Right lobe of liver (tissue), 6 donors: Measurements from ENCODE around the gene FAM229A. TPM values are rescaled to one million over a fixed set of nuclear protein-coding genes. Genes with fewer than 3 reads are reported as not detected.
A peak's percentile ranks its signal among the peaks of the same experiment; 100 is the strongest.

Source experiments
- ATAC-seq, 4 donors: fragments of 200-7000 bp; cut with Tn5 transposase; one replicate each; pipeline ENCODE4 v1.9.1; 2020; ENCODE audit warnings: mild to moderate bottlenecking in 4 of 4, moderate library complexity in 4 of 4
- DNase-seq, 3 donors: peaks; one replicate each; pipeline ENCODE4 v3.0.0-alpha.2; 2020
- H3K27ac ChIP-seq, 3 donors: fragments of 200-600 bp; one replicate each; pipeline ENCODE4 v1.8.0; 2022
- H3K27me3 ChIP-seq, 2 donors: fragments of 200-600 bp; one replicate each; pipeline ENCODE4 v1.8.0; 2022
- H3K36me3 ChIP-seq, 4 donors: fragments of 200-600 bp; sonication (generic) in 1 of 4; one replicate each; pipeline versions ENCODE4 v1.5.1 to v1.8.0; 2017 to 2022; ENCODE audit warnings: control low read depth in 1 of 4
- H3K4me1 ChIP-seq, 4 donors: fragments of 200-600 bp; sonication (generic) in 1 of 4; one replicate each; pipeline versions ENCODE4 v1.5.1 to v1.8.0; 2017 to 2022; ENCODE audit warnings: control low read depth in 1 of 4
- H3K4me3 ChIP-seq, 3 donors: fragments of 200-600 bp; one replicate each; pipeline ENCODE4 v1.8.0; 2022
- H3K9me3 ChIP-seq, 4 donors: fragments of 200-600 bp; sonication (generic) in 1 of 4; one replicate each; pipeline versions ENCODE4 v1.5.1 to v1.8.0; 2017 to 2022; ENCODE audit warnings: control low read depth in 1 of 4
- CTCF ChIP-seq, 4 donors: fragments of 200-600 bp in 3 of 4; fragments of 450-650 bp in 1 of 4; IDR thresholded peaks; one replicate each; pipeline versions ENCODE4 v1.5.1 to v1.8.0; 2016 to 2022; ENCODE audit warnings: antibody characterized with exemption in 4 of 4, mild to moderate bottlenecking in 2 of 4
- POLR2A ChIP-seq: fragments of 450-650 bp; IDR thresholded peaks from one replicate; pipeline ENCODE4 v1.6.1; 2017; ENCODE audit warnings: antibody characterized with exemption, mild to moderate bottlenecking
- WGBS: methylation state at CpG from one replicate; pipeline ENCODE4 v1.1.6; 2018; ENCODE audit warnings: low coverage, low lambda C conversion rate; ENCODE audit not compliant: insufficient coverage; ENCODE audit errors: missing lambda C conversion rate; 5-methylcytosine and 5-hydroxymethylcytosine counted together
- intact Hi-C, 2 donors: fragments of 100-400 bp; cut with DNase I; formaldehyde crosslinking; loops; one replicate each; pipeline versions ENCODE4 v1.11.2 to v1.14.1; 2022
- total RNA-seq, 6 experiments: library from RNA; depleted of rRNA in 2 of 6; stranded (reverse); fragments of >200 nt in 2 of 6; fragmentation: NEBNext Ultra II Directional in 3 of 6; extraction: Animal tissue kit (Norgen Biotek cat#: 25700) in 3 of 6; gene quantifications; one replicate each; pipeline versions ENCODE4 v1.1.0 to v1.2.4, GENCODE V29; 2016 to 2023
- donor health status: DM: no; HTN: yes; CAD: no.
- donor health status: DM: no; HTN: no; CAD: no.
- donor health status: DM: no; HTN: no; CAD: no.
- donor health status: DM: no; HTN: yes; CAD: no.
- donor health status: DM: no; HTN: yes; CAD: no.

The FAM229A gene
- total RNA-seq, 6 experiments from 2014 or later, result 1.3 to 7.8 (median 5.3) TPM

- Histone ChIP-seq H3K36me3 (no peaks in the 10 kb centered on the region), H3K27ac (peak overlapping the region; percentile 21 to 88 (median 86)), H3K4me1 (peaks cover 0 to 18% (median 4%) of the 10 kb centered on the region in 4 donors), H3K27me3 (no peaks in the 10 kb centered on the region), H3K4me3 (no peak overlapping the region), H3K9me3 (no peaks in the 10 kb centered on the region)
- no peak for DNase-seq
- intact Hi-C loops, result no loop called here
- TF ChIP-seq POLR2A (no peak), CTCF (IDR thresholded peaks at IDR 0.05) (no peak)
- no CpG with 5 or more reads among the region's 2 CpGs for WGBS
- no peak for ATAC-seq
Observed at GRCh38 chr1:32352831-32353383, 9.4 kb downstream of the FAM229A start.

- Histone ChIP-seq H3K4me1 (peaks cover 0 to 14% (median 4%) of the 10 kb centered on the region in 4 donors), H3K4me3 (peak overlapping the region; percentile 74 to 93 (median 75)), H3K36me3 (no peaks in the 10 kb centered on the region), H3K27me3 (no peaks in the 10 kb centered on the region), H3K9me3 (no peaks in the 10 kb centered on the region), H3K27ac (peak overlapping the region; percentile 86 to 94 (median 88))
- ATAC-seq (no peak), DNase-seq (no peak)
- WGBS, result 47% methylated on average over 3 of the region's 8 CpGs
- TF ChIP-seq POLR2A (no peak), CTCF (IDR thresholded peaks at IDR 0.05) (no peak)
- intact Hi-C loops, result no loop called here
Observed at GRCh38 chr1:32352239-32352745, 10.0 kb downstream of the FAM229A start.

- peak; percentile 95 to 97 (median 96) for DNase-seq
- no peaks in the 10 kb centered on the region for H3K36me3 ChIP-seq
- no peak for TF ChIP-seq CTCF (IDR thresholded peaks at IDR 0.05)
- TF ChIP-seq POLR2A, result peak; percentile 91
- H3K4me3 ChIP-seq, result peak overlapping the region; percentile 74 to 93 (median 75)
- WGBS, result 0% methylated on average over 2 of the region's 75 CpGs
- H3K27ac ChIP-seq, result peak overlapping the region; percentile 86 to 94 (median 88)
- peaks cover 0 to 14% (median 4%) of the 10 kb centered on the region in 4 donors for H3K4me1 ChIP-seq
- no peaks in the 10 kb centered on the region for H3K27me3 ChIP-seq
- peak; percentile 88 to 93 (median 90) for ATAC-seq
- no peaks in the 10 kb centered on the region for H3K9me3 ChIP-seq
- intact Hi-C loops, result no loop called here
Observed at GRCh38 chr1:32351399-32352238, 10.7 kb downstream of the FAM229A start.

GRCh38 chr1:32350785-32351398 lies 11.4 kb downstream of the FAM229A start:
- intact Hi-C loops, result no loop called here
- WGBS, result 19% methylated on average over 11 of the region's 28 CpGs
- H3K27ac ChIP-seq, result peak overlapping the region; percentile 86 to 94 (median 88)
- peak; percentile 51 to 59 (median 56) for TF ChIP-seq CTCF (IDR thresholded peaks at IDR 0.05)
- no peak for TF ChIP-seq POLR2A
- no peaks in the 10 kb centered on the region for H3K36me3 ChIP-seq
- DNase-seq (peak; percentile 81 to 83 (median 81)), ATAC-seq (peak; percentile 65 to 76 (median 68))
- peak overlapping the region; percentile 74 to 93 (median 75) for H3K4me3 ChIP-seq
- no peaks in the 10 kb centered on the region for H3K9me3 ChIP-seq
- H3K27me3 ChIP-seq, result no peaks in the 10 kb centered on the region
- peaks cover 0 to 14% (median 4%) of the 10 kb centered on the region in 4 donors for H3K4me1 ChIP-seq
